ENCODE results near the gene LYPLAL1.

- no peak for TF ChIP-seq EZH2phosphoT487 (IDR thresholded peaks at IDR 0.05; ENCODE audit: low read depth)
- TF ChIP-seq CTCF (IDR thresholded peaks at IDR 0.05; ENCODE audit: low read depth, low read length) = no peak
These were observed 857 bp upstream of the LYPLAL1 start for GRCh38 chr1:219172821-219173220.

All from OCI-LY3 (cell line).